HG03378 (cell line): ENCODE results near the gene THBS2.

Experiments used
- ATAC-seq: cut with Tn5 transposase; IDR thresholded peaks from one replicate; pipeline ENCODE4 v1.9.1; 2021; ENCODE audit warnings: mild to moderate bottlenecking, moderate library complexity; ENCODE audit not compliant: unreplicated experiment

Gene THBS2

DNA sequence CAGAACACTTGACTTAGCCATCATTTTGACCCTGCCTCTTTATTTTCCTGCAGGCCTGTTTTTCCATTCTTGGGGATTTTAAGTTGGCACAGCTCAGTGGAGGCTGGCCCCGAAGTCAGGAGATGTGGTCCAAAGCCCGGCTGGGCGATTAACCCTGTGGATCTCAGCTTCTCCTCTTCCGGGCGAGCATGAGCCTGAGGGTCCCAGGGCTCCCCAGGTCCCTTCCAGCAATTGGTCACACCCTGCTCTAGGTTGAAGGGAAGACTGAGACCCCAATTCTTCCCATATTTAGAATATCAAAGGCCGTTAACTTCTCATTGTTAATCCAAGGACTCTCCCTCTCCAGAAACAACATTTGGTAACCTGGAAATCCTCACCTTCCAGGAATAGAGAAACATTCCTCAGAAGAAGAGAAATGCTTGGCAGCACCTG is 2.3 kb downstream of the THBS2 start:
- no peak for ATAC-seq

DNA sequence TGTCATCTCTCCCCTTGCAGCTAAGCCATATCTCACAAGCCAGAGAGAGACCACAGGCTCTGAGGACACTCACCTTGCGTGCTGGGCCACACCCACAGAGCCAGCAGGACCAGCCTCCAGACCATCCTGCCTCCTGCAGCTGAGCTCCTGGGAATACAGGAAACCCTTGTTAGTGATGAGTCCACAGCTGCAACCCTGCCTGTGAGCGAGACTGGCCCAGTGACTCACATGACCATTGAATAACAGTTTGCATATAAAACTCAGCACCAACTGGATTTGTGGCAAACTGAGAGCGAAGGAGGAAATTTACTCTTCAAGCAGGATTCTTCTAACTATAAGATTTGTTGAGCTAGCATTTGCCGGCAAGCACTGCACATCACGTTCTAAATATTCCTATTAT is 3.0 kb downstream of the THBS2 start:
- no peak for ATAC-seq

GRCh38 chr6:169249057-169249456 is 4.6 kb downstream of the THBS2 start:
- ATAC-seq, result no peak

- no peak for ATAC-seq
These were observed 5.1 kb downstream of the THBS2 start for GRCh38 chr6:169248521-169248971.

- ATAC-seq, result no peak
These were observed 5.7 kb downstream of the THBS2 start for GRCh38 chr6:169247991-169248390.

DNA sequence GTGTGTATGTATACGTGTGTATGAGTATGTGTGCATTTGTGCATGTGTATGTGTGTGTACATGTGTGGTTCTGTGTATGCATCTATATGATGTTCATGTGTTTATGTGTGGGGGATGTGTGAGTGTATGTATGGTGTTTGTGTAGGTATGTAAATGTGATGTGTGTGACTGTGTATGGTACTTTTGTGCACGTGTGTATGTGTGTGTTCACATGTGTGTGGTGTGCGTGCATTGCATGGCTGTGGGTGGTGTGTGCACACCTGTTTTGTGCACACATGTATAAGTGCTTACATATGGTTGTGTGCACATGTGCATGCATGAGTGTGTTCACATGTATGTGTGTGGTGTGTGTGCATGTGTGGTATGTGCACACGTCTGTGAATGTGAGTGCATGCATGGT is 6.2 kb downstream of the THBS2 start:
- ATAC-seq, result no peak

DNA sequence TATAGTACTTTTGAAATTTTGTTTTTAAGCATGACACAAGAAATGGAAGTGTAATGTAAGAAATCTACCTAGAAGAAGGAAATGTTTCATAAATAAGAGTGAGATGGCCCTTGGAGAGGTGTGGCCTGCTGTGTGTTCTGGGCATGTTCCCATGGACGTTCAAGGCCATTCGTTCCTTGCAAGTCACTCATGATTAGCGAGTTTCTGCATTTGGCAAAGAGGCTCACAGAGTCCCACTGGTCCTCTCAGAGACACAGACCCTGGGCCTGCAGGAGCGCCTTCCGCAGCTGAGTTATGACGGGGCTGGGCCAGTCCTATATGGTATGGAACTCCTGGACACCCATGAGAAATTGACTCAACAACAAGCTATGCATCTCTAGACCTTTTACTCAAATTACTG is 7.2 kb downstream of the THBS2 start:
- no peak for ATAC-seq

DNA sequence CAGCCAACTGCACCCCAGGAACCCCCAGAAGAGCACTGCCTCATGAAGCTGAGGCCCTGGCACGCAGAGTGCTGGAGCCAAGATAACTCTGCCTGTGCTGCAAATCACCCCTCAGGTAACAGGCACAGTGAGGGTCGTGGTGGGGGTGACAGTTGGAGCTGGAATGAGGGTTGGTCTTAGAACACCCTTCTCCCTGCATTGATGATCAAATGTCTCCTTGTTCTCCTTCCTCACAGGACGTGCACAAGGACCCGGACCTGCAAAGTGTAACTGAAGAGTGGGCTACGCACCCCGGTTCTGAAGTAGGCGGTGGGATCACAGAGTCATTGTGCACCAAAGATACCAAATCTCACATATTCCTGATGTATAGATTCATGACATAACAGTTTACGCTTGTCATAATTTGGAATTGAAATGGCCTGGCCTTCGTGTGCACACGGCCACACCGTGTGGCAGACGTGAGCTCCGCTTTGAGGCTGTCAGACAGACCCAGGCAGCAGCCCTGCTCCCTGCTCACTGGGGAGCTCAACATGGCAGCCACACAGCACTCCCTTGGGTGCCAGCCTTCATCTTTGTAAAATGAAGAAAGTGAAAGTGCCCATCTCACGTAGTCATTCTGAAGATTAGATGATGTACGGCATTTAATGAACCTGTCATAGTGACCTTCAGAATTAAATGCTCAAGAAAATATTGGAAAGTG is 8.8 kb downstream of the THBS2 start:
- ATAC-seq, result no peak

GRCh38 chr6:169243661-169244060 is 10.0 kb downstream of the THBS2 start:
- no peak for ATAC-seq

GRCh38 chr6:169243186-169243585 is 10.5 kb downstream of the THBS2 start:
- no peak for ATAC-seq

DNA sequence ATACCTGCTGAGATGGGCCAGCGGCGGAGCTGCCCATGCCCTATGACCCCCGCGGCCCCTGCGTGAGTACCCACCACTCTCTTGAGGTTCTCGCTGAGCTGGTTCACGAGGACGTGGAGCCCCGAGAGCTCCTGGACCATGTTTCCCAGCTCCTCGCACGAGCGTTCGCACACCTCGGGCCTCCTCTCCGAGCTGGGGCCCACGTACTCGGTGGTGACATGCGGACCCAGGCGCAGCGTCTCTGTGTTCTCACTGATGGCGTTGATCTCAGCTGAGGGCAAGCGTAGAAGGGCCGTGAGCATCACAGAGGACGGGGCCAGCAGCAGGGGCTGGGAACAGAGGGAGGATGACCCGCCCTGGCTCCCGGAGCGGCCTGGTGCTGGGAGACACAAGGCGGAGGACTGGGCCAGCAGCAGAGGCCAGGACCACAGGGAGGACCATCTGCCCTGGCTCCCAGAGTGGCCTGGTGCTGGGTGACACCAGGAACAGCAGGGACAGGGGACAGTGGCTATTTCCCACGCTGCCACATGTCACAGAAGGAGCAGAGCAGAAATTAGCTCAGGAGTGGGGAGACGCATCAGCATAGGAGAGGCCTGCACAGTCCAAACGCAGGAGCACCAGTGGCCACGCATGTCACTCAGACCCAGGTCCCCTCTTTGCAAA is 11.8 kb downstream of the THBS2 start:
- no peak for ATAC-seq

DNA sequence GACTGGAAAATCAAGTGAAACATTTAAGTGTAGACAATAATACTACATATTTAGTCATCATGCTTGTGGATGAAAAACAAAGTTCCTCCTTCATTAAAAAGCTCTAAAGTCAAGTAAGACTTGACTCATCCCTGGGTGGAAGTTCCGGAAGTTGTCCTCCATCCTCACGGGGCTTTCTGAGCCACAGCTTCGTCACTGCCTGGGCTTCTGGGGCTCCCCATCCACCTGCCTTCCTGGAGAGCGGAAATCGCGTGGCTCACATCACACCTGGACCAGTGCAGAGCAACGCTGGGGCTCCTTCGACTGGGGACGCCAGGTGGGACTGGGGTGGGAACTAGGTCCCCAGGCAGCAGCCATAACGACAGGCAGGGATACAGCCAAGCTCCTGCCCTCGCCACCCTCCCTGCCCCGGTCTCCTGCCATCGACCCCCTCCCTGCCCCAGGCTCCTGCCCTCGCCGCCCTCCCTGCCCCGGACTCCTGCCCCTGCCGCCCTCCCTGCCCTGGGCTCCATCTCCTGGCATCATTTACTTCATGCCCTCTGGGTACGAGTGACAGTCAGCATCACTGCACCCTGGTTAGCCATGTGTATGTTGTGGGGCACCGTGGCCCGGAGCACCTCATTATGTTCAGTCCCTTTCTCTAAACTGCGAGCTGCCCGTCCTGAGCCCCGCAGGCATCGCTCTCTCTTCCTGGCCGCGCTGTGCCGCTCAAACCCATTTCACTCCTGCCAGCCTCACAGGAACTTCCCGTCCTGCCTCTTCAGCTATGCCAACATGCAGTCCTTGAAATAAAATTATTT is 12.9 kb downstream of the THBS2 start:
- no peak for ATAC-seq

DNA sequence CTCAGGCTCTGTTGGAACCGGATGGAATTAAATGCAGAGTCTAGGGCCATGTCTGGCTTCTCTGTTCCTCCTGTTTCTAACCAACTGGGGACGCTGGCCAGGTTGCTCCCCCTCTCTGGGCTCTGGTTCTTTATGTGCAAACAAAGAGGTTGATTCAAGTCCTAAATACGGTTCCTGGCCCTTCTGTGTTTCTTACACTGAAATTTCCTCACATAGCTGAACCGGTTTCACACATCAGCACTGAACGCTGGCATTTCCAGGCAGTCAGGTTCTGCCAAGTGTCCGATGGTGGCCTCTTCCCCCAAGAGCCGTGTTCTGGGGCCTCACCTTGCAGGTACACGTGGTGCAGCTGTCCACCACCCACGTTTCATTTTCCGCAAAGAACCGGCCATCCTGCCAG is 13.5 kb downstream of the THBS2 start:
- ATAC-seq, result no peak

DNA sequence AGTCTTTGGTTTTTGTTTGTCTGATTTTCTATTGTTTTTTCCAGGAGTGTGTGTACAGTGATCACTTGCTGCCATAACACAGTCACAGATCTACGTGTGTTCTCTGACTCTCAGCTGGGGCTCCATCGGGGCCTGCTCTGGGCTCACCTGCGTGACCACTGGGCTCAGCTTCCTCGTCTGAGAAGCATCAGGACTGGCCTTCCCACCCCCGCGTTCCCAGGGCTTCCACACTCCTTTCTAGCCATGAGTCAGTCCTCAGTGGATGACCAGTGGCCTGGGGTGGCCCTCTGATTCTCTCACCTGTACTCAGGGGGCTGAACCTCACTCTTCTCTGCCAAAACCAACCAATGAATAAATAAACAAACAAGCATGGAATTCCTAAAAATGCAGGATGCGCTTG is 14.5 kb downstream of the THBS2 start:
- ATAC-seq, result no peak

GRCh38 chr6:169238766-169239165 is 14.9 kb downstream of the THBS2 start:
- ATAC-seq, result no peak

DNA sequence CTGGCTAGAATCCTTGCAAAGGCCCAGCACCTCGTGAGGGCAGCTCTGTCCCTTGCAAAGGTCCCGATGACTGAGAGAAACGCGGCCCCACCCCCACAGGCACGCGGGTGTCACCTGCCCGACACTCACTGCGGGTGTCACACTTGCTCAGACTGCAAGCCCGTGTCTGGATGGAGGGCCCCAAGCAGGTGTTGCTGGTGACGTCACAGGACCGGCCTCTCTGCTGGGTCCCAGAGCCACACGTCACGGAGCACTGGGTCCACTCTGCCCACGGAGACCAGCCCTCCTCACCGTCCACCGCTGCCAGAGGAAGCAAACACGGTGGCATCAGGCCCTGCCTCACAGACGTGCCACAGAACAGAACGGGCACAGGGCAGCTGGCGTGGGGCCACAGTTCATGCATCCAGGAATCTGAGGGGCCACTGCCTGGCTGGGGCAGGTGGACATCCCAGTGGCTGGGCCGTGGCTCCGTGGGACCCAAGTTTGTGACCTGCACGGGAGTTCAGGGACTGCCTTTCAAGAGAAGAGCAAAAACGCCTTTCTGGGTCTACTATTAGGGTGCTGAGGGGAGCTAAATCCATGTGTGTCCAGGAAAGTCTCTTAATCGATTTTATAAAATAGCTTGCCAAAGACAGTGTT is 16.0 kb downstream of the THBS2 start:
- ATAC-seq, result no peak

DNA sequence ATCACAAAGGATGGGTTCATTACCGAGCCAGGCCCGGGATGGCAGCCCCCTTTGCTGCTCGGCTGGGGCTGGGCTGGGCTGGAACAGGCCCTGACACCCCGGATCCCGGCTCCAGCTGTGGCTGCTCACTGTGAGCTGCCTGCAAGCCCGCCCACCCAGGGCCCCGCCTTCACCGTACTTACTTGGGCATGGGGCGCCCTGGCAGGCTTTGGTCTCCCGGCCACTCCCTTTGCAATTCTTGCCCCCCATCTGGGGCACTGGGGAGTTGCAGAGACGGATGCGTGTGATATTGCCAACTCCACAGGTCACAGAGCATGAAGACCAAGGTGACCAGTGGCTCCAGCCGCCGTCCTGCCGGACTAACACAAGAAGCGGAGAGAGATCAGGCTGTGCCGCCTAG is 16.7 kb downstream of the THBS2 start:
- ATAC-seq, result no peak

- ATAC-seq, result no peak
These were observed 17.1 kb downstream of the THBS2 start for GRCh38 chr6:169236545-169236944.

DNA sequence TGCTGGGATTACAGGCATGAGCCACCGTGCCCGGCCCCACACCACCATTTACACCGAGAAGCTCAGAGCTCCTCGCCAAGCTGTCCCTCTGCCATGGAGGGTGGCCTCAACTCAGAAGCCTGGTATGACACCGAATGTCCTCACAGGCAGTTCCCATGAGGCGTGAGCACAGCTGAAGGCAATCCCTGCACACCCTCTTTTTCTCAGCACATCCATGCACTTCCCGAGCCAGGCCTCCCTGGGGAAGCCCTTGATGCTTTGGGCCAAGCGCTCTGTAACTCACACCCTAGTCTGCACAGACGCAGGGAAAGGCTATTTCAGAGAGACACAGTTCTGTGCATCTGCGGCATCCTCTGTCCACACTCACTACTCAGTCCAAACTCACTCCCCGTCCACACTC is 18.4 kb downstream of the THBS2 start:
- ATAC-seq, result no peak

DNA sequence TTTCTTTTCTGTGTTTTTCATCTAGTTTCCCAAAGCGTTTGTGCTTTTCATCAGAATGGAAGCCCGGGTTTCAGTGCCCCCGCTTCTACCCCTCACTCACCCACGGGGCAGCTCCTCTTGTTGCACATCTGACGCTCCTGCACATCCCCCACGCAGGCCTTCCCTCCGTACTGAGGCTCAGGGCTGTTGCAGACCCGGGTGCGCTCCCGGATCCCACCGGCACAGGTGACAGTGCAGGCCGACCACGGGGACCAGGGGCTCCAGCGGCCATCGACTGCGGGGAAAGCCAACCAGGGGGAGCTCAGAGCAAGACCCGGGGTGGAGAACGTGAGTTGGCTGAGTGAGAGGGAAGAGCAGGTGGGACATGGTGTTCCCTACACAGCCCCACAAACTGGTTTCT is 19.0 kb downstream of the THBS2 start:
- ATAC-seq, result no peak

DNA sequence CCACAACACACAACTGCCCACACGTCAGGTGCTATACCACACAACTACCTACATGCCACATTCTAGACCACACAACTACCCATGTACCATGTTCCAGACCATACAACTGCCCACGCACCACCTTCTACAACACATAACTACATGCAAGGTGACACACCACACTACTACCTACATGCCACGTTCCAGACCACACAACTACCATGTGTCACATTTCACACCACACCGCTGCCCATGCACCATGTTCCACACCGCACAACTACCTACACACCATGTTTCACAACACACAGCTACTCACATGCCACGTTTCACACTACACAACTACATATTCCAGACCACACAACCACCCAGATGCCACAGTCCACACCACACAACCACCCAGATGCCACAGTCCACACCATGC is 19.8 kb downstream of the THBS2 start:
- no peak for ATAC-seq
